PC-3 (cell line): Measurements from ENCODE around the gene HYDIN. TPM values are rescaled to one million over a fixed set of nuclear protein-coding genes. Genes with fewer than 3 reads are reported as not detected.

Source experiments
- ATAC-seq: fragments of 200-7000 bp; cut with Tn5 transposase; 2 replicates; pipeline ENCODE4 v1.9.1; 2020; ENCODE audit warnings: mild to moderate bottlenecking, moderate library complexity
- BruUV-seq: library from RNA; stranded (reverse); fragments of 400-500 nt; replicated peaks from 2 replicates; lab custom pipeline; 2021; lab: Mats Ljungman, UMichigan
- CTCF ChIA-PET: fragments of 300-600 bp; sonication (Branson Sonifier 250); formaldehyde crosslinking; loops from one replicate; lab custom pipeline; 2022; ENCODE audit warnings: antibody characterized with exemption; lab: Charles Lee
- POLR2A ChIA-PET: fragments of 300-600 bp; sonication (Branson Sonifier 250); formaldehyde crosslinking; loops from one replicate; lab custom pipeline; 2022; ENCODE audit warnings: antibody characterized with exemption; ENCODE audit not compliant: unreplicated experiment; lab: Charles Lee
- DNase-seq: peaks from one replicate; pipeline ENCODE4 v3.0.0-alpha.2; 2015
- H2AFZ ChIP-seq: fragments of 300-600 bp; sonication (generic); 2 replicates; pipeline ENCODE4 v1.6.0; 2016; ENCODE audit warnings: antibody characterized with exemption, low read length
- H3F3A ChIP-seq: fragments of 300-600 bp; sonication (generic); one replicate; pipeline ENCODE4 v1.6.0; 2017; ENCODE audit warnings: antibody characterized with exemption, low read length, control low read depth, mild to moderate bottlenecking; ENCODE audit not compliant: unreplicated experiment
- H3K27ac ChIP-seq: fragments of 300-600 bp; sonication (generic); 2 replicates; pipeline ENCODE4 v1.5.1; 2016; ENCODE audit warnings: mild to moderate bottlenecking, low read length
- H3K27me3 ChIP-seq: fragments of 300-600 bp; sonication (generic); 2 replicates; pipeline ENCODE4 v1.6.1; 2016; ENCODE audit warnings: low read length, mixed read lengths
- H3K36me3 ChIP-seq: fragments of 300-600 bp; sonication (generic); 2 replicates; pipeline ENCODE4 v1.6.1; 2016; ENCODE audit warnings: low read depth, mixed run types, low read length, mixed read lengths
- H3K4me1 ChIP-seq: fragments of 300-600 bp; sonication (generic); 2 replicates; pipeline ENCODE4 v1.5.1; 2016; ENCODE audit warnings: low read length; ENCODE audit not compliant: insufficient read depth
- H3K4me2 ChIP-seq: fragments of 300-600 bp; sonication (generic); 2 replicates; pipeline ENCODE4 v1.6.0; 2016; ENCODE audit warnings: low read length
- H3K4me3 ChIP-seq: fragments of 300-600 bp; sonication (generic); 2 replicates; pipeline ENCODE4 v1.5.1; 2016; ENCODE audit warnings: mild to moderate bottlenecking, low read length, mixed read lengths
- H3K79me2 ChIP-seq: fragments of 300-600 bp; sonication (generic); 2 replicates; pipeline ENCODE4 v1.6.1; 2017; ENCODE audit warnings: low read length, mixed read lengths
- H3K9ac ChIP-seq: fragments of 300-600 bp; sonication (generic); 2 replicates; pipeline ENCODE4 v1.6.0; 2016; ENCODE audit warnings: mild to moderate bottlenecking, low read length
- H3K9me2 ChIP-seq: fragments of 300-600 bp; sonication (generic); replicated peaks from 2 replicates; pipeline ENCODE4 v1.6.1; 2016; ENCODE audit warnings: mixed run types, low read length, mixed read lengths
- H3K9me3 ChIP-seq: fragments of 300-600 bp; sonication (generic); 2 replicates; pipeline ENCODE4 v1.6.1; 2016; ENCODE audit warnings: low read length, mixed read lengths
- H4K20me1 ChIP-seq: fragments of 300-600 bp; sonication (generic); 2 replicates; pipeline ENCODE4 v1.6.1; 2016; ENCODE audit warnings: low read length, mixed read lengths
- CTCF ChIP-seq: fragments of 300-600 bp; sonication (generic); conservative IDR thresholded peaks from 2 replicates; pipeline ENCODE4 v1.5.1; 2017; ENCODE audit warnings: antibody characterized with exemption, low read depth, mild to moderate bottlenecking, low read length
- EZH2 ChIP-seq: fragments of 300-600 bp; sonication (generic); IDR thresholded peaks from one replicate; pipeline ENCODE4 v1.6.1; 2017; ENCODE audit warnings: antibody characterized with exemption, mild to moderate bottlenecking, low read length; ENCODE audit not compliant: unreplicated experiment
- EZH2phosphoT487 ChIP-seq: fragments of 300-600 bp; sonication (generic); IDR thresholded peaks from 2 replicates; pipeline ENCODE4 v1.6.1; 2018; ENCODE audit warnings: mild to moderate bottlenecking, antibody characterized with exemption, low read length, borderline replicate concordance
- intact Hi-C: fragments of 100-400 bp; cut with micrococcal nuclease; formaldehyde crosslinking; loops from 2 replicates; pipeline ENCODE4 v1.9.0; 2023
- total RNA-seq: library from RNA; depleted of rRNA; stranded (reverse); fragments of >200 nt; gene quantifications from 2 replicates; pipeline ENCODE4 v1.2.3, GENCODE V29; 2014

HYDIN gene
- total RNA-seq, 1 experiment from 2014 or later, result 0.69 TPM

- H3K9ac ChIP-seq, result no peak overlapping the region
- H4K20me1 ChIP-seq, result no peaks in the 10 kb centered on the region
- H3K9me2 ChIP-seq, result no peaks in the 10 kb centered on the region
- ChIA-PET POLR2A (no interaction called here), CTCF (no interaction called here)
- no peaks in the 10 kb centered on the region for H3F3A ChIP-seq
- intact Hi-C loops, result loop anchor here (10.0 kb wide), 1 partner anchor 85 kb away; no protein-coding TSS in a partner anchor
- TF ChIP-seq EZH2 (no peak), EZH2phosphoT487 (no peak), CTCF (no peak)
- no peaks in the 10 kb centered on the region for H3K79me2 ChIP-seq
- H3K4me1 ChIP-seq, result no peaks in the 10 kb centered on the region
- DNase-seq, result no peak
- H2AFZ ChIP-seq, result no peak overlapping the region
- H3K9me3 ChIP-seq, result no peaks in the 10 kb centered on the region
- H3K4me3 ChIP-seq, result no peak overlapping the region
- no peak; the same call in 1 of the 2 replicates for ATAC-seq
- no peak overlapping the region for H3K27ac ChIP-seq
- H3K36me3 ChIP-seq, result peaks cover 20% of the 10 kb centered on the region
- BruUV-seq, result no TSS peak
- no peak overlapping the region for H3K4me2 ChIP-seq
- no peaks in the 10 kb centered on the region for H3K27me3 ChIP-seq
Measured at GRCh38 chr16:70779361-70779760, 451.2 kb downstream of the HYDIN start.

- ATAC-seq (peak; percentile 98), DNase-seq (peak; percentile 72)
- no peaks in the 10 kb centered on the region for H3K27me3 ChIP-seq
- TF ChIP-seq CTCF, result no peak
- no peak for TF ChIP-seq EZH2
- TF ChIP-seq EZH2phosphoT487, result no peak
- ChIA-PET CTCF (no interaction called here), POLR2A (interaction anchor here (0.5 kb wide), 1 partner anchor 37 kb away, joined by 3 read pairs; no protein-coding TSS in a partner anchor)
- H2AFZ ChIP-seq, result no peak overlapping the region
- no peaks in the 10 kb centered on the region for H3F3A ChIP-seq
- no peak overlapping the region for H3K9ac ChIP-seq
- H3K4me1 ChIP-seq, result no peaks in the 10 kb centered on the region
- no peak overlapping the region for H3K4me3 ChIP-seq
- peaks cover 20% of the 10 kb centered on the region for H3K36me3 ChIP-seq
- H4K20me1 ChIP-seq, result no peaks in the 10 kb centered on the region
- no peaks in the 10 kb centered on the region for H3K9me2 ChIP-seq
- H3K4me2 ChIP-seq, result no peak overlapping the region
- intact Hi-C loops, result loop anchor here (10.0 kb wide), 1 partner anchor 84 kb away; no protein-coding TSS in a partner anchor
- no peaks in the 10 kb centered on the region for H3K79me2 ChIP-seq
- no peak overlapping the region for H3K27ac ChIP-seq
- no peaks in the 10 kb centered on the region for H3K9me3 ChIP-seq
- BruUV-seq, result no TSS peak
Measured at GRCh38 chr16:70778901-70779309, 451.6 kb downstream of the HYDIN start.

GRCh38 chr16:70777973-70778406, 452.5 kb downstream of the HYDIN start:
- POLR2A ChIA-PET, result no interaction called here
- Histone ChIP-seq H3K36me3 (peaks cover 25% of the 10 kb centered on the region), H3K9ac (no peak overlapping the region), H4K20me1 (no peaks in the 10 kb centered on the region), H2AFZ (no peak overlapping the region), H3K4me1 (no peaks in the 10 kb centered on the region), H3K4me3 (no peak overlapping the region), H3K4me2 (no peak overlapping the region), H3K27ac (no peak overlapping the region), H3K27me3 (no peaks in the 10 kb centered on the region), H3K79me2 (no peaks in the 10 kb centered on the region), H3K9me3 (no peaks in the 10 kb centered on the region), H3K9me2 (no peaks in the 10 kb centered on the region), H3F3A (no peaks in the 10 kb centered on the region)
- TF ChIP-seq EZH2 (no peak), CTCF (no peak), EZH2phosphoT487 (no peak)
- no peak for DNase-seq
- intact Hi-C loops, result loop anchor here (10.0 kb wide), 1 partner anchor 83 kb away; no protein-coding TSS in a partner anchor
- CTCF ChIA-PET, result no interaction called here
- BruUV-seq, result no TSS peak
- ATAC-seq, result no peak
